Measurements from ENCODE around the gene TXNL4A.

- peak in 1 of 2 donors; percentile 54 for TF ChIP-seq POLR2A (IDR thresholded peaks at IDR 0.05)
- TF ChIP-seq, protein P1, sequence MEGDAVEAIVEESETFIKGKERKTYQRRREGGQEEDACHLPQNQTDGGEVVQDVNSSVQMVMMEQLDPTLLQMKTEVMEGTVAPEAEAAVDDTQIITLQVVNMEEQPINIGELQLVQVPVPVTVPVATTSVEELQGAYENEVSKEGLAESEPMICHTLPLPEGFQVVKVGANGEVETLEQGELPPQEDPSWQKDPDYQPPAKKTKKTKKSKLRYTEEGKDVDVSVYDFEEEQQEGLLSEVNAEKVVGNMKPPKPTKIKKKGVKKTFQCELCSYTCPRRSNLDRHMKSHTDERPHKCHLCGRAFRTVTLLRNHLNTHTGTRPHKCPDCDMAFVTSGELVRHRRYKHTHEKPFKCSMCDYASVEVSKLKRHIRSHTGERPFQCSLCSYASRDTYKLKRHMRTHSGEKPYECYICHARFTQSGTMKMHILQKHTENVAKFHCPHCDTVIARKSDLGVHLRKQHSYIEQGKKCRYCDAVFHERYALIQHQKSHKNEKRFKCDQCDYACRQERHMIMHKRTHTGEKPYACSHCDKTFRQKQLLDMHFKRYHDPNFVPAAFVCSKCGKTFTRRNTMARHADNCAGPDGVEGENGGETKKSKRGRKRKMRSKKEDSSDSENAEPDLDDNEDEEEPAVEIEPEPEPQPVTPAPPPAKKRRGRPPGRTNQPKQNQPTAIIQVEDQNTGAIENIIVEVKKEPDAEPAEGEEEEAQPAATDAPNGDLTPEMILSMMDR (IDR thresholded peaks at IDR 0.05): no peak
Observed at GRCh38 chr18:79950515-79951341, 37.6 kb downstream of the TXNL4A start.
